HepG2 (cell line): ENCODE measurements around the gene NAV2.

Experiments
- SIN3B ChIP-seq: fragments of 150-350 bp; IDR thresholded peaks from 2 replicates; pipeline ENCODE4 v1.6.1; 2014; ENCODE audit warnings: low read length
- TAF1 ChIP-seq: sonication (generic); formaldehyde crosslinking; IDR thresholded peaks from 2 replicates; pipeline ENCODE4 v1.4.0; 2020; ENCODE audit warnings: missing genetic modification reagents
- ZEB1 ChIP-seq: IDR thresholded peaks from 2 replicates; pipeline ENCODE4 v1.6.1; 2012; ENCODE audit warnings: mild to moderate bottlenecking, low read depth, inconsistent platforms; ENCODE audit not compliant: insufficient replicate concordance
- ZNF143 ChIP-seq: sonication (generic); formaldehyde crosslinking; IDR thresholded peaks from 2 replicates; pipeline ENCODE4 v1.4.0; 2020; ENCODE audit warnings: missing genetic modification reagents
- ZNF280B ChIP-seq: sonication (generic); formaldehyde crosslinking; IDR thresholded peaks from 2 replicates; pipeline ENCODE4 v1.5.0; 2020; ENCODE audit warnings: missing genetic modification reagents, mild to moderate bottlenecking, borderline replicate concordance
- TF ChIP-seq, protein P1 (sequence below): IDR thresholded peaks from 2 replicates; pipeline ENCODE4 v1.6.1; 2016; ENCODE audit warnings: missing compliant biosample characterization, missing genetic modification reagents, borderline replicate concordance

DNA sequence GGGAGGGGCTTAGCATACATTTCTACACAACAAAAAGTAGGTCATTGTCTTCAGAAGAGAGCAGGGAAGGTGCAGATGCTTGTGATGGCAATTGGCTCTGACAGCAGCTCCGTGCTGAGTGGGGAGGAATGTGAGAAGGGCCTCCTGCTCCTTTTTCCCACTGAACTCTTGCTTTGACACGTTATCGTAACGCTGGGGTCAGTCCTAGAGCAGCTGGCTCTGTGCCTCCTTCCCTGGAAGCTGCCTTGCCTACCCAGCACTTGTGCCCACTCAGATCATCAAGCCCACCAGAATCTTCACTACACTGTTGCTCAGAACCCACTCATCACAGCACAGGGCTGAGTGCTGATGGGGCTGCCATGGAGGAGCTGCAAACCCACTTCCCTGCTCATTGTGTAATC, 14.9 kb upstream of the NAV2 start:
- TF ChIP-seq, protein P1, sequence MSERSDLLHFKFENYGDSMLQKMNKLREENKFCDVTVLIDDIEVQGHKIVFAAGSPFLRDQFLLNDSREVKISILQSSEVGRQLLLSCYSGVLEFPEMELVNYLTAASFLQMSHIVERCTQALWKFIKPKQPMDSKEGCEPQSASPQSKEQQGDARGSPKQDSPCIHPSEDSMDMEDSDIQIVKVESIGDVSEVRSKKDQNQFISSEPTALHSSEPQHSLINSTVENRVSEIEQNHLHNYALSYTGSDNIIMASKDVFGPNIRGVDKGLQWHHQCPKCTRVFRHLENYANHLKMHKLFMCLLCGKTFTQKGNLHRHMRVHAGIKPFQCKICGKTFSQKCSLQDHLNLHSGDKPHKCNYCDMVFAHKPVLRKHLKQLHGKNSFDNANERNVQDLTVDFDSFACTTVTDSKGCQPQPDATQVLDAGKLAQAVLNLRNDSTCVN (CRISPR knock-in tag), result no peak
- TF ChIP-seq SIN3B (no peak), ZEB1 (no peak), TAF1 (CRISPR knock-in tag) (no peak), ZNF143 (CRISPR knock-in tag) (no peak), ZNF280B (no peak)
